ENCODE measurements around the gene RWDD3. TPM values are rescaled to one million over a fixed set of nuclear protein-coding genes. Genes with fewer than 3 reads are reported as not detected.

The RWDD3 gene
- total RNA-seq, 1 donor from 2014 or later, result 17.1 TPM

- H3K36me3 Mint-ChIP-seq (ENCODE audit: low read depth), result no peaks in the 10 kb centered on the region
- POLR2A ChIA-PET, result no interaction called here
- H3K27me3 Mint-ChIP-seq, result peaks cover 14% of the 10 kb centered on the region
- CTCF ChIA-PET, result no interaction called here
- intact Hi-C loops (cut with micrococcal nuclease), result no loop called here
- H3K27ac Mint-ChIP-seq, result no peak overlapping the region
- H3K4me3 Mint-ChIP-seq, result no peak overlapping the region
- ATAC-seq (ENCODE audit: low read depth) (no peak), DNase-seq (no peak)
- TF ChIP-seq, protein P1, sequence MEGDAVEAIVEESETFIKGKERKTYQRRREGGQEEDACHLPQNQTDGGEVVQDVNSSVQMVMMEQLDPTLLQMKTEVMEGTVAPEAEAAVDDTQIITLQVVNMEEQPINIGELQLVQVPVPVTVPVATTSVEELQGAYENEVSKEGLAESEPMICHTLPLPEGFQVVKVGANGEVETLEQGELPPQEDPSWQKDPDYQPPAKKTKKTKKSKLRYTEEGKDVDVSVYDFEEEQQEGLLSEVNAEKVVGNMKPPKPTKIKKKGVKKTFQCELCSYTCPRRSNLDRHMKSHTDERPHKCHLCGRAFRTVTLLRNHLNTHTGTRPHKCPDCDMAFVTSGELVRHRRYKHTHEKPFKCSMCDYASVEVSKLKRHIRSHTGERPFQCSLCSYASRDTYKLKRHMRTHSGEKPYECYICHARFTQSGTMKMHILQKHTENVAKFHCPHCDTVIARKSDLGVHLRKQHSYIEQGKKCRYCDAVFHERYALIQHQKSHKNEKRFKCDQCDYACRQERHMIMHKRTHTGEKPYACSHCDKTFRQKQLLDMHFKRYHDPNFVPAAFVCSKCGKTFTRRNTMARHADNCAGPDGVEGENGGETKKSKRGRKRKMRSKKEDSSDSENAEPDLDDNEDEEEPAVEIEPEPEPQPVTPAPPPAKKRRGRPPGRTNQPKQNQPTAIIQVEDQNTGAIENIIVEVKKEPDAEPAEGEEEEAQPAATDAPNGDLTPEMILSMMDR (IDR thresholded peaks at IDR 0.05), result no peak
- peaks cover 11% of the 10 kb centered on the region for H3K4me1 Mint-ChIP-seq
- H3K9me3 Mint-ChIP-seq, result no peaks in the 10 kb centered on the region
Measured at GRCh38 chr1:95221306-95221705, 12.7 kb upstream of the RWDD3 start.

DNA sequence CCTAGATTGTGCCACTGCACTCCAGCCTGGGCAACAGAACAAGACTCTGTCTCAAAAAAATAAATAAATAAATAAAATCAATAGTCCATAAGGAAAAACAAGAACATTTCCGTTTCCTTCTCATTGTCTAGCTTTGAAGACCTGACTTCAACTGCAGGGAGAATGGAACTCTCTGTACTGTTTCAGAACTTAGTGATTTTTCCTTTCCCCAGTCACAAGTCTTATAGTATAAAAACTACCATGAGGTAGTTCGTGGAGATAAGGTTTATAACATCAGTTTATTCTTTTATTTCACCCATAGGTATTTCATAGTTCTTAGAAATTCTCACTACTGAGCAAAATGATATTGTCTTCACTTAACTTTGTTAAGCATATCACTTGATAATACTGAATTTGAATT is 11.4 kb upstream of the RWDD3 start:
- H3K27me3 Mint-ChIP-seq, result peaks cover 7% of the 10 kb centered on the region
- H3K36me3 Mint-ChIP-seq (ENCODE audit: low read depth), result no peaks in the 10 kb centered on the region
- TF ChIP-seq, protein P1 (IDR thresholded peaks at IDR 0.05), result no peak
- no peak overlapping the region for H3K27ac Mint-ChIP-seq
- intact Hi-C loops (cut with micrococcal nuclease), result no loop called here
- ATAC-seq (ENCODE audit: low read depth), result no peak
- H3K4me1 Mint-ChIP-seq, result peaks cover under 1% of the 10 kb centered on the region
- DNase-seq, result no peak
- ChIA-PET POLR2A (no interaction called here), CTCF (interaction anchor here (0.7 to 0.9 kb wide), 2 partner anchors 11 to 13 kb away, joined by 3 read pairs; partner anchors contain the start of gene RWDD3)
- no peaks in the 10 kb centered on the region for H3K9me3 Mint-ChIP-seq
- no peak overlapping the region for H3K4me3 Mint-ChIP-seq

- DNase-seq, result no peak
- TF ChIP-seq, protein P1 (IDR thresholded peaks at IDR 0.05), result no peak
- no peaks in the 10 kb centered on the region for H3K9me3 Mint-ChIP-seq
- no peaks in the 10 kb centered on the region for H3K4me1 Mint-ChIP-seq
- H3K27me3 Mint-ChIP-seq, result peaks cover 7% of the 10 kb centered on the region
- H3K27ac Mint-ChIP-seq, result no peak overlapping the region
- POLR2A ChIA-PET, result interaction anchor here (1.4 kb wide), 1 partner anchor 11 kb away, joined by 4 read pairs; the partner anchor contains the start of gene RWDD3
- ATAC-seq (ENCODE audit: low read depth), result no peak
- H3K4me3 Mint-ChIP-seq, result no peak overlapping the region
- CTCF ChIA-PET, result interaction anchor here (0.7 to 1.2 kb wide), 3 partner anchors 11 to 369 kb away, joined by 3 read pairs; partner anchors contain the start of gene RWDD3
- intact Hi-C loops (cut with micrococcal nuclease), result no loop called here
- no peaks in the 10 kb centered on the region for H3K36me3 Mint-ChIP-seq (ENCODE audit: low read depth)
Measured at GRCh38 chr1:95223110-95223509, 10.9 kb upstream of the RWDD3 start.

DNA sequence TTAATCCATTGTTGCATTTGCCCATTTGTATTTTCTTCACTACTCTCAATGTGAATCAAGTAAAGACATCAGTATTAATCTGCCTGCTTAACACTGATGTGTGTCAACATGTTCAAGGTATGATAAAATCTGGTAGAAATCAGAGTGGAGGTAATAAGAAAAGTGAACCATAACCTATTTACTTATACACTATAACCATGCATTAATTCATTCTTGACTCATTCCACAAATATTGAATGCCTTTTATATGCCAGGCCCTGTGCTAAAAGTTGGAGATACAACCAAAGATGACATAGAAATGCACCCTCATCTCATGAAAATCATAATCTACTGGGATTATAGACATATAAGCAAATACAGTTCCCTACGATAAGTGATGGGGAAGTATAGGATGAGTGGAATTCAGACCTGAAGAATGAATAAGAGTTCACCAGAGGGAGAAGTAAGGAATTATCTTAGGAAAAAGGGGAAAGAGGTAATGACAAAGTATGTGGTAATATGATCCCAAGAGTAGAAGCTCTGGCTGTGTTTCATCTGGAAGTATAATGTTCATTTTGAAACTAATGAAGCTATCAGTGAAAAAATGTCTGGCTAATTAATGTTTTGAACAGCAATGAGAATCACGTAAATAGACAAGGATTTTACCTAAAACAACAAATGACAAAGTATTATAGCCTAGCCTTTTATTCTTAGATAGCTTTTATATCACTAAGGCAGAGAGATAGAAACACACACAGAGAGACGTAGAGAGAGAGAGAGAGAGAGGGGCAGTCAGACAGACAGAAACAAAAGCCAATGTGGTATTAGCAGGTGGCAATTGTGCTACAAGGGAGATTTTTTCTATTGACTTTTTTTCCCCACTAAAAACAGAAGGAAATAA is 7.0 kb upstream of the RWDD3 start:
- H3K27me3 Mint-ChIP-seq, result peaks cover 4% of the 10 kb centered on the region
- no peaks in the 10 kb centered on the region for H3K9me3 Mint-ChIP-seq
- no peaks in the 10 kb centered on the region for H3K4me1 Mint-ChIP-seq
- H3K4me3 Mint-ChIP-seq, result no peak overlapping the region
- DNase-seq, result no peak
- ATAC-seq (ENCODE audit: low read depth), result no peak
- H3K27ac Mint-ChIP-seq, result no peak overlapping the region
- intact Hi-C loops (cut with micrococcal nuclease), result no loop called here
- ChIA-PET CTCF (no interaction called here), POLR2A (no interaction called here)
- H3K36me3 Mint-ChIP-seq (ENCODE audit: low read depth), result no peaks in the 10 kb centered on the region
- TF ChIP-seq, protein P1 (IDR thresholded peaks at IDR 0.05), result no peak

- Mint-ChIP-seq H3K4me3 (no peak overlapping the region), H3K4me1 (peaks cover 8% of the 10 kb centered on the region), H3K27ac (no peak overlapping the region), H3K36me3 (ENCODE audit: low read depth) (no peaks in the 10 kb centered on the region), H3K9me3 (no peaks in the 10 kb centered on the region), H3K27me3 (peaks cover 4% of the 10 kb centered on the region)
- intact Hi-C loops (cut with micrococcal nuclease), result no loop called here
- ChIA-PET CTCF (no interaction called here), POLR2A (no interaction called here)
- ATAC-seq (ENCODE audit: low read depth) (no peak), DNase-seq (no peak)
- TF ChIP-seq, protein P1 (IDR thresholded peaks at IDR 0.05), result no peak
Measured at GRCh38 chr1:95229037-95229436, 5.0 kb upstream of the RWDD3 start.
